Neural crest cell (in vitro differentiated cells): ENCODE results near the gene CDH18. TPM values are rescaled to one million over a fixed set of nuclear protein-coding genes. Genes with fewer than 3 reads are reported as not detected.

ENCODE experiments used
- DNase-seq: peaks from one replicate; pipeline ENCODE4 v3.0.0; 2021; ENCODE audit warnings: low read depth, mixed read lengths, low spot score
- H3K27ac Mint-ChIP-seq: one replicate; pipeline ENCODE4 v1.8.0; 2021; ENCODE audit warnings: mild to moderate bottlenecking, mixed read lengths; ENCODE audit not compliant: unreplicated experiment
- H3K27me3 Mint-ChIP-seq: 2 replicates; pipeline ENCODE4 v1.8.0; 2021; ENCODE audit warnings: low read depth, mild to moderate bottlenecking, mixed read lengths
- H3K36me3 Mint-ChIP-seq: 2 replicates; pipeline ENCODE4 v1.8.0; 2021; ENCODE audit warnings: low read depth, mild to moderate bottlenecking, mixed read lengths
- H3K4me1 Mint-ChIP-seq: 2 replicates; pipeline ENCODE4 v1.8.0; 2021; ENCODE audit warnings: mixed read lengths
- H3K4me3 Mint-ChIP-seq: one replicate; pipeline ENCODE4 v1.8.0; 2021; ENCODE audit warnings: mild to moderate bottlenecking, mixed read lengths
- H3K9me3 Mint-ChIP-seq: 2 replicates; pipeline ENCODE4 v1.8.0; 2021; ENCODE audit warnings: mixed read lengths
- CTCF ChIP-seq: fragments of 200-600 bp; sonication (generic); conservative IDR thresholded peaks from 2 replicates; pipeline ENCODE4 v1.5.0; 2021; ENCODE audit warnings: antibody characterized with exemption, mild to moderate bottlenecking
- total RNA-seq: library from RNA; stranded (reverse); gene quantifications from 2 replicates; pipeline ENCODE4 v1.2.1, GENCODE V29; 2021

CDH18 gene
- total RNA-seq, 1 donor from 2014 or later, result 2.2 TPM

- Mint-ChIP-seq H3K4me1 (no peaks in the 10 kb centered on the region), H3K4me3 (no peak overlapping the region), H3K27ac (no peak overlapping the region), H3K9me3 (no peaks in the 10 kb centered on the region), H3K27me3 (no peaks in the 10 kb centered on the region), H3K36me3 (no peaks in the 10 kb centered on the region)
- DNase-seq, result no peak
- no peak for TF ChIP-seq CTCF
Measured at GRCh38 chr5:19655627-19656026, 332.4 kb downstream of the CDH18 start.

- no peak for TF ChIP-seq CTCF
- Mint-ChIP-seq H3K4me1 (no peaks in the 10 kb centered on the region), H3K4me3 (no peak overlapping the region), H3K27ac (no peak overlapping the region), H3K36me3 (no peaks in the 10 kb centered on the region), H3K9me3 (peaks cover 2% of the 10 kb centered on the region), H3K27me3 (no peaks in the 10 kb centered on the region)
- no peak for DNase-seq
Measured at GRCh38 chr5:19638461-19638860, 349.5 kb downstream of the CDH18 start.

- H3K27ac Mint-ChIP-seq, result no peak overlapping the region
- H3K4me3 Mint-ChIP-seq, result no peak overlapping the region
- no peak for TF ChIP-seq CTCF
- no peaks in the 10 kb centered on the region for H3K4me1 Mint-ChIP-seq
- no peaks in the 10 kb centered on the region for H3K36me3 Mint-ChIP-seq
- no peak for DNase-seq
- H3K9me3 Mint-ChIP-seq, result no peaks in the 10 kb centered on the region
- no peaks in the 10 kb centered on the region for H3K27me3 Mint-ChIP-seq
Measured at GRCh38 chr5:19630876-19631275, 357.1 kb downstream of the CDH18 start.

GRCh38 chr5:19626211-19626610 lies 361.8 kb downstream of the CDH18 start:
- Mint-ChIP-seq H3K27me3 (no peaks in the 10 kb centered on the region), H3K4me3 (no peak overlapping the region), H3K4me1 (no peaks in the 10 kb centered on the region), H3K27ac (no peak overlapping the region), H3K36me3 (no peaks in the 10 kb centered on the region), H3K9me3 (no peaks in the 10 kb centered on the region)
- DNase-seq, result no peak
- no peak for TF ChIP-seq CTCF

GRCh38 chr5:19625562-19625961 lies 362.4 kb downstream of the CDH18 start:
- H3K9me3 Mint-ChIP-seq, result no peaks in the 10 kb centered on the region
- TF ChIP-seq CTCF, result no peak
- H3K36me3 Mint-ChIP-seq, result no peaks in the 10 kb centered on the region
- H3K4me1 Mint-ChIP-seq, result no peaks in the 10 kb centered on the region
- no peaks in the 10 kb centered on the region for H3K27me3 Mint-ChIP-seq
- DNase-seq, result no peak
- no peak overlapping the region for H3K27ac Mint-ChIP-seq
- no peak overlapping the region for H3K4me3 Mint-ChIP-seq

- H3K27me3 Mint-ChIP-seq, result no peaks in the 10 kb centered on the region
- H3K4me3 Mint-ChIP-seq, result no peak overlapping the region
- H3K4me1 Mint-ChIP-seq, result no peaks in the 10 kb centered on the region
- no peaks in the 10 kb centered on the region for H3K36me3 Mint-ChIP-seq
- H3K27ac Mint-ChIP-seq, result no peak overlapping the region
- TF ChIP-seq CTCF, result no peak
- DNase-seq, result no peak
- no peaks in the 10 kb centered on the region for H3K9me3 Mint-ChIP-seq
Measured at GRCh38 chr5:19619571-19619970, 368.4 kb downstream of the CDH18 start.
